ENCODE data around the gene SCMH1.

GRCh38 chr1:41005876-41006275 lies 236.2 kb downstream of the SCMH1 start:
- no peak for TF ChIP-seq CTCF (IDR thresholded peaks at IDR 0.05)
- no peak for TF ChIP-seq POLR2A (IDR thresholded peaks at IDR 0.05)
